ENCODE results near the gene CDC42SE2. TPM values are rescaled to one million over a fixed set of nuclear protein-coding genes. Genes with fewer than 3 reads are reported as not detected.

The CDC42SE2 gene
- total and polyA plus RNA-seq, 2 experiments from 2014 or later, result 24.2 to 36.2 TPM

DNA sequence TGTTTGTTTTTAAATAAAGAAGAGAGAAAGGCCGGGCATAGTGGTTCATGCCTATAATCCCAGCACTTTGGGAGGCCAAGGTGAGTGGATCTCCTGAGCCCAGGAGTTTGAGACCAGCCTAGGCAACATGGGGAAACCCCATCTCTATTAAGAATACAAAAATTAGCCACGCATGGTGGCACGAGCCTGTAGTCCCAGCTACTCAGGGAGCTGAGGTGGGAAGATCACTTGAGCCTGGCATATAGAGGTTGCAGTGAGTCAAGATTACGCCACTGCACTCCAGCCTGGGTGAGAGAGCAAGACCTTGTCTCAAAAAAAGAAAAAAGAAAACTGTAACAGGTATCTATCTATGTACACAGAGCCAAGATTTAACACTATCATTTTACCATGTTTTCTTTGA, 34.2 kb upstream of the CDC42SE2 start:
- DNase-seq (ENCODE audit: low spot score), result no peak
- Histone ChIP-seq H3K9me2 (ENCODE audit: insufficient read depth) (no peaks in the 10 kb centered on the region), H3K36me3 (ENCODE audit: insufficient read depth) (no peaks in the 10 kb centered on the region), H3K4me3 (no peak overlapping the region), H3K27me3 (ENCODE audit: insufficient read depth) (no peaks in the 10 kb centered on the region), H4K20me1 (replicated peaks; ENCODE audit: insufficient read depth) (no peaks in the 10 kb centered on the region), H2AFZ (peak overlapping the region; percentile 13; the same call in 1 of the 2 replicates), H3F3A (replicated peaks; ENCODE audit: low read depth) (no peaks in the 10 kb centered on the region), H3K79me2 (replicated peaks; ENCODE audit: insufficient read depth) (no peaks in the 10 kb centered on the region), H3K4me1 (ENCODE audit: insufficient read depth) (no peaks in the 10 kb centered on the region), H3K4me2 (no peak overlapping the region), H3K27ac (ENCODE audit: low read depth) (no peak overlapping the region)
- TF ChIP-seq REST (IDR thresholded peaks at IDR 0.05; ENCODE audit: unreplicated experiment), result no peak
- TF ChIP-seq EZH2phosphoT487 (IDR thresholded peaks at IDR 0.05; ENCODE audit: unreplicated experiment), result no peak
- TF ChIP-seq NANOG (IDR thresholded peaks at IDR 0.05; ENCODE audit: borderline replicate concordance), result no peak
- no peak for TF ChIP-seq STAT1 (IDR thresholded peaks at IDR 0.05; ENCODE audit: unreplicated experiment)
- TF ChIP-seq ZNF114 (CRISPR knock-in tag; IDR thresholded peaks at IDR 0.05), result no peak
- TF ChIP-seq CREB1 (CRISPR knock-in tag; IDR thresholded peaks at IDR 0.05; ENCODE audit: low read depth), result no peak
- no peak for TF ChIP-seq ZNF331 (CRISPR knock-in tag; IDR thresholded peaks at IDR 0.05; ENCODE audit: low read depth)
- TF ChIP-seq POLR2AphosphoS5 (IDR thresholded peaks at IDR 0.05; ENCODE audit: low read depth), result no peak
- TF ChIP-seq EZH2 (IDR thresholded peaks at IDR 0.05; ENCODE audit: low read depth, unreplicated experiment), result no peak
- no peak for TF ChIP-seq JUNB (IDR thresholded peaks at IDR 0.05; ENCODE audit: unreplicated experiment)
- TF ChIP-seq CTCF (conservative IDR thresholded peaks at IDR 0.05; ENCODE audit: low read depth in 2 of 2), result no peak
- TF ChIP-seq, protein P1, sequence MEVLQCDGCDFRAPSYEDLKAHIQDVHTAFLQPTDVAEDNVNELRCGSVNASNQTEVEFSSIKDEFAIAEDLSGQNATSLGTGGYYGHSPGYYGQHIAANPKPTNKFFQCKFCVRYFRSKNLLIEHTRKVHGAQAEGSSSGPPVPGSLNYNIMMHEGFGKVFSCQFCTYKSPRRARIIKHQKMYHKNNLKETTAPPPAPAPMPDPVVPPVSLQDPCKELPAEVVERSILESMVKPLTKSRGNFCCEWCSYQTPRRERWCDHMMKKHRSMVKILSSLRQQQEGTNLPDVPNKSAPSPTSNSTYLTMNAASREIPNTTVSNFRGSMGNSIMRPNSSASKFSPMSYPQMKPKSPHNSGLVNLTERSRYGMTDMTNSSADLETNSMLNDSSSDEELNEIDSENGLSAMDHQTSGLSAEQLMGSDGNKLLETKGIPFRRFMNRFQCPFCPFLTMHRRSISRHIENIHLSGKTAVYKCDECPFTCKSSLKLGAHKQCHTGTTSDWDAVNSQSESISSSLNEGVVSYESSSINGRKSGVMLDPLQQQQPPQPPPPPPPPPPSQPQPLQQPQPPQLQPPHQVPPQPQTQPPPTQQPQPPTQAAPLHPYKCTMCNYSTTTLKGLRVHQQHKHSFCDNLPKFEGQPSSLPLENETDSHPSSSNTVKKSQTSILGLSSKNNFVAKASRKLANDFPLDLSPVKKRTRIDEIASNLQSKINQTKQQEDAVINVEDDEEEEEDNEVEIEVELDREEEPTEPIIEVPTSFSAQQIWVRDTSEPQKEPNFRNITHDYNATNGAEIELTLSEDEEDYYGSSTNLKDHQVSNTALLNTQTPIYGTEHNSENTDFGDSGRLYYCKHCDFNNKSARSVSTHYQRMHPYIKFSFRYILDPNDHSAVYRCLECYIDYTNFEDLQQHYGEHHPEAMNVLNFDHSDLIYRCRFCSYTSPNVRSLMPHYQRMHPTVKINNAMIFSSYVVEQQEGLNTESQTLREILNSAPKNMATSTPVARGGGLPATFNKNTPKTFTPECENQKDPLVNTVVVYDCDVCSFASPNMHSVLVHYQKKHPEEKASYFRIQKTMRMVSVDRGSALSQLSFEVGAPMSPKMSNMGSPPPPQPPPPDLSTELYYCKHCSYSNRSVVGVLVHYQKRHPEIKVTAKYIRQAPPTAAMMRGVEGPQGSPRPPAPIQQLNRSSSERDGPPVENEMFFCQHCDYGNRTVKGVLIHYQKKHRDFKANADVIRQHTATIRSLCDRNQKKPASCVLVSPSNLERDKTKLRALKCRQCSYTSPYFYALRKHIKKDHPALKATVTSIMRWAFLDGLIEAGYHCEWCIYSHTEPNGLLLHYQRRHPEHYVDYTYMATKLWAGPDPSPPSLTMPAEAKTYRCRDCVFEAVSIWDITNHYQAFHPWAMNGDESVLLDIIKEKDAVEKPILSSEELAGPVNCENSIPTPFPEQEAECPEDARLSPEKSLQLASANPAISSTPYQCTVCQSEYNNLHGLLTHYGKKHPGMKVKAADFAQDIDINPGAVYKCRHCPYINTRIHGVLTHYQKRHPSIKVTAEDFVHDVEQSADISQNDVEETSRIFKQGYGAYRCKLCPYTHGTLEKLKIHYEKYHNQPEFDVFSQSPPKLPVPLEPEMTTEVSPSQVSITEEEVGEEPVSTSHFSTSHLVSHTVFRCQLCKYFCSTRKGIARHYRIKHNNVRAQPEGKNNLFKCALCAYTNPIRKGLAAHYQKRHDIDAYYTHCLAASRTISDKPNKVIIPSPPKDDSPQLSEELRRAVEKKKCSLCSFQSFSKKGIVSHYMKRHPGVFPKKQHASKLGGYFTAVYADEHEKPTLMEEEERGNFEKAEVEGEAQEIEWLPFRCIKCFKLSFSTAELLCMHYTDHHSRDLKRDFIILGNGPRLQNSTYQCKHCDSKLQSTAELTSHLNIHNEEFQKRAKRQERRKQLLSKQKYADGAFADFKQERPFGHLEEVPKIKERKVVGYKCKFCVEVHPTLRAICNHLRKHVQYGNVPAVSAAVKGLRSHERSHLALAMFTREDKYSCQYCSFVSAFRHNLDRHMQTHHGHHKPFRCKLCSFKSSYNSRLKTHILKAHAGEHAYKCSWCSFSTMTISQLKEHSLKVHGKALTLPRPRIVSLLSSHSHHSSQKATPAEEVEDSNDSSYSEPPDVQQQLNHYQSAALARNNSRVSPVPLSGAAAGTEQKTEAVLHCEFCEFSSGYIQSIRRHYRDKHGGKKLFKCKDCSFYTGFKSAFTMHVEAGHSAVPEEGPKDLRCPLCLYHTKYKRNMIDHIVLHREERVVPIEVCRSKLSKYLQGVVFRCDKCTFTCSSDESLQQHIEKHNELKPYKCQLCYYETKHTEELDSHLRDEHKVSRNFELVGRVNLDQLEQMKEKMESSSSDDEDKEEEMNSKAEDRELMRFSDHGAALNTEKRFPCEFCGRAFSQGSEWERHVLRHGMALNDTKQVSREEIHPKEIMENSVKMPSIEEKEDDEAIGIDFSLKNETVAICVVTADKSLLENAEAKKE (CRISPR knock-in tag; IDR thresholded peaks at IDR 0.05), result no peak
- TF ChIP-seq, protein P2, sequence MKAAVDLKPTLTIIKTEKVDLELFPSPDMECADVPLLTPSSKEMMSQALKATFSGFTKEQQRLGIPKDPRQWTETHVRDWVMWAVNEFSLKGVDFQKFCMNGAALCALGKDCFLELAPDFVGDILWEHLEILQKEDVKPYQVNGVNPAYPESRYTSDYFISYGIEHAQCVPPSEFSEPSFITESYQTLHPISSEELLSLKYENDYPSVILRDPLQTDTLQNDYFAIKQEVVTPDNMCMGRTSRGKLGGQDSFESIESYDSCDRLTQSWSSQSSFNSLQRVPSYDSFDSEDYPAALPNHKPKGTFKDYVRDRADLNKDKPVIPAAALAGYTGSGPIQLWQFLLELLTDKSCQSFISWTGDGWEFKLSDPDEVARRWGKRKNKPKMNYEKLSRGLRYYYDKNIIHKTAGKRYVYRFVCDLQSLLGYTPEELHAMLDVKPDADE (IDR thresholded peaks at IDR 0.05), result no peak
- H3K27ac Mint-ChIP-seq, result no peak overlapping the region
- H3K36me3 Mint-ChIP-seq (ENCODE audit: low read depth), result no peaks in the 10 kb centered on the region
- H3K27me3 Mint-ChIP-seq (ENCODE audit: insufficient read depth, low read depth, poor library complexity), result peaks cover 2% of the 10 kb centered on the region
- H3K4me3 Mint-ChIP-seq, result no peak overlapping the region
- peaks cover 7% of the 10 kb centered on the region; the same call in 1 of the 3 replicates for H3K4me1 Mint-ChIP-seq
- no peak for ATAC-seq
- no peaks in the 10 kb centered on the region for H3K9me3 Mint-ChIP-seq
